Peyer's patch (tissue), 4 donors: ENCODE data around the gene HECTD4. TPM values are rescaled to one million over a fixed set of nuclear protein-coding genes. Genes with fewer than 3 reads are reported as not detected.

ENCODE experiments used
- DNase-seq, 3 donors: peaks; one replicate each; pipeline ENCODE4 v3.0.0-alpha.2; 2017 to 2019
- H3K27ac ChIP-seq, 4 donors: fragments of 200-600 bp; sonication (generic); one replicate each; pipeline ENCODE4 v1.5.1; 2016 to 2019
- H3K27me3 ChIP-seq, 2 donors: fragments of 200-600 bp; sonication (generic); one replicate each; pipeline ENCODE4 v1.5.1; 2019
- H3K36me3 ChIP-seq, 3 donors: fragments of 200-600 bp; sonication (generic); one replicate each; pipeline ENCODE4 v1.5.1; 2016 to 2019
- H3K4me1 ChIP-seq, 4 donors: fragments of 200-600 bp; sonication (generic); one replicate each; pipeline ENCODE4 v1.5.1; 2016 to 2019
- H3K4me3 ChIP-seq, 4 donors: fragments of 200-600 bp; sonication (generic); 1 replicate in 3 of 4; 2 replicates in 1 of 4; pipeline ENCODE4 v1.5.1; 2016 to 2019; ENCODE audit warnings: mild to moderate bottlenecking in 1 of 4
- H3K9me3 ChIP-seq, 4 donors: fragments of 200-600 bp; sonication (generic); one replicate each; pipeline ENCODE4 v1.5.1; 2016 to 2019; ENCODE audit warnings: mild to moderate bottlenecking in 1 of 4
- CTCF ChIP-seq, 6 experiments: fragments of 450-650 bp in 4 of 6; fragments of 200-600 bp in 2 of 6; sonication (generic) in 1 of 6; IDR thresholded peaks; one replicate each; pipeline ENCODE4 v1.5.1; 2017 to 2019; ENCODE audit warnings: antibody characterized with exemption in 6 of 6, mild to moderate bottlenecking in 3 of 6, moderate library complexity in 1 of 6
- POLR2A ChIP-seq, 2 donors: fragments of 450-650 bp; IDR thresholded peaks; one replicate each; pipeline ENCODE4 v1.5.1; 2017; ENCODE audit warnings: antibody characterized with exemption in 2 of 2, mild to moderate bottlenecking in 2 of 2, moderate library complexity in 2 of 2
- total RNA-seq, 4 donors: library from RNA; depleted of rRNA; stranded (reverse); fragments of >200 nt; gene quantifications; one replicate each; pipeline ENCODE4 v1.1.0, GENCODE V29; 2016

HECTD4 gene
- total RNA-seq, 4 donors from 2014 or later = 49.9 to 118 (median 87.3) TPM

- H3K27me3 ChIP-seq = no peaks in the 10 kb centered on the region
- DNase-seq = peak in 1 of 3 donors; percentile 59
- TF ChIP-seq POLR2A (IDR thresholded peaks at IDR 0.05) (no peak), CTCF (IDR thresholded peaks at IDR 0.05) (no peak)
- peak overlapping the region in 3 of 4 donors; percentile 10 to 65 (median 57) for H3K27ac ChIP-seq
- H3K9me3 ChIP-seq = no peaks in the 10 kb centered on the region
- H3K4me3 ChIP-seq = no peak overlapping the region
- peaks cover 0 to 21% (median 8%) of the 10 kb centered on the region in 4 donors for H3K4me1 ChIP-seq
- no peaks in the 10 kb centered on the region for H3K36me3 ChIP-seq
These were observed 260.3 kb downstream of the HECTD4 start for GRCh38 chr12:112121780-112122565.

- Histone ChIP-seq H3K4me3 (no peak overlapping the region), H3K9me3 (no peaks in the 10 kb centered on the region), H3K4me1 (peaks cover 0 to 17% (median 0%) of the 10 kb centered on the region in 4 donors), H3K27ac (no peak overlapping the region), H3K36me3 (no peaks in the 10 kb centered on the region), H3K27me3 (no peaks in the 10 kb centered on the region)
- no peak for DNase-seq
- TF ChIP-seq POLR2A (IDR thresholded peaks at IDR 0.05) = no peak
- TF ChIP-seq CTCF (IDR thresholded peaks at IDR 0.05) = no peak
These were observed 264.5 kb downstream of the HECTD4 start for GRCh38 chr12:112117685-112118084.

GRCh38 chr12:112116232-112117060, 265.8 kb downstream of the HECTD4 start:
- Histone ChIP-seq H3K27me3 (no peaks in the 10 kb centered on the region), H3K9me3 (no peaks in the 10 kb centered on the region), H3K4me1 (peaks cover 0 to 17% (median 0%) of the 10 kb centered on the region in 4 donors), H3K27ac (peak overlapping the region in 3 of 4 donors; percentile 40 to 69 (median 65)), H3K36me3 (no peaks in the 10 kb centered on the region), H3K4me3 (peak overlapping the region in 2 of 4 donors; percentile 5 to 16)
- DNase-seq = peak in 2 of 3 donors; percentile 64 to 74
- no peak for TF ChIP-seq CTCF (IDR thresholded peaks at IDR 0.05)
- TF ChIP-seq POLR2A (IDR thresholded peaks at IDR 0.05) = peak in 1 of 2 donors; percentile 31

- no peaks in the 10 kb centered on the region for H3K36me3 ChIP-seq
- no peaks in the 10 kb centered on the region for H3K9me3 ChIP-seq
- TF ChIP-seq CTCF (IDR thresholded peaks at IDR 0.05) (no peak), POLR2A (IDR thresholded peaks at IDR 0.05) (no peak)
- peaks cover 0 to 17% (median 0%) of the 10 kb centered on the region in 4 donors for H3K4me1 ChIP-seq
- H3K27ac ChIP-seq = no peak overlapping the region
- no peaks in the 10 kb centered on the region for H3K27me3 ChIP-seq
- DNase-seq = peak in 1 of 3 donors; percentile 22
- no peak overlapping the region for H3K4me3 ChIP-seq
These were observed 266.8 kb downstream of the HECTD4 start for GRCh38 chr12:112115259-112116045.
